Common myeloid progenitor, CD34-positive (primary cell): ENCODE results near the gene SERF1A.
"Not testable (repeated sequence)": the region's sequence is repeated elsewhere in the genome, so short reads cannot be mapped to it uniquely, and the experiment has no call there.

Experiments used
- CTCF ChIA-PET: fragments of 350-600 bp; sonication (Branson Sonifier 250); formaldehyde crosslinking; loops from one replicate; lab custom pipeline; 2021; ENCODE audit warnings: antibody characterized with exemption; lab: Charles Lee
- POLR2A ChIA-PET: fragments of 350-600 bp; sonication (Branson Sonifier 250); formaldehyde crosslinking; loops from one replicate; lab custom pipeline; 2021; ENCODE audit warnings: antibody characterized with exemption; lab: Charles Lee
- DNase-seq, 3 donors: peaks; one replicate each; pipeline versions ENCODE4 v3.0.0 to v3.0.0-alpha.2; 2013
- H3K27ac ChIP-seq, 2 experiments: 1 replicate in 1 of 2; 2 replicates in 1 of 2; pipeline ENCODE4 v1.7.0; 2013; ENCODE audit warnings: inconsistent platforms in 2 of 2, low read length in 2 of 2, mild to moderate bottlenecking in 2 of 2, low read depth in 1 of 2, moderate library complexity in 1 of 2; ENCODE audit not compliant: severe bottlenecking in 2 of 2, insufficient read depth in 1 of 2, poor library complexity in 1 of 2
- H3K27me3 ChIP-seq, 5 experiments: replicated peaks in 2 of 5; 1 replicate in 3 of 5; 2 replicates in 2 of 5; pipeline versions ENCODE4 v1.6.1 to v1.7.0; 2013; ENCODE audit warnings: low read length in 4 of 5, mild to moderate bottlenecking in 2 of 5, moderate library complexity in 2 of 5, inconsistent platforms in 1 of 5; ENCODE audit not compliant: insufficient read depth in 5 of 5, control insufficient read depth in 4 of 5
- H3K36me3 ChIP-seq, 4 experiments: 1 replicate in 2 of 4; 2 replicates in 2 of 4; pipeline versions ENCODE4 v1.6.1 to v1.7.0; 2013; ENCODE audit warnings: low read length in 3 of 4, control low read depth in 1 of 4, mild to moderate bottlenecking in 1 of 4; ENCODE audit not compliant: control insufficient read depth in 4 of 4, insufficient read depth in 4 of 4
- H3K4me1 ChIP-seq, 4 experiments: 1 replicate in 3 of 4; 2 replicates in 1 of 4; pipeline versions ENCODE4 v1.6.1 to v1.7.1; 2013; ENCODE audit warnings: low read length in 3 of 4, mild to moderate bottlenecking in 3 of 4, control low read depth in 1 of 4, inconsistent platforms in 1 of 4, moderate library complexity in 1 of 4; ENCODE audit not compliant: control insufficient read depth in 4 of 4, insufficient read depth in 4 of 4; ENCODE audit errors: control extremely low read depth in 1 of 4
- H3K4me3 ChIP-seq, 7 experiments: 1 replicate in 4 of 7; 2 replicates in 3 of 7; pipeline versions ENCODE4 v1.5.1 to v1.7.0; 2013; ENCODE audit warnings: mild to moderate bottlenecking in 7 of 7, low read length in 6 of 7, moderate library complexity in 6 of 7, inconsistent platforms in 2 of 7, low read depth in 2 of 7, control low read depth in 1 of 7; ENCODE audit not compliant: insufficient read depth in 4 of 7, control insufficient read depth in 1 of 7; ENCODE audit errors: extremely low read depth in 1 of 7
- H3K9me3 ChIP-seq, 5 experiments: 1 replicate in 4 of 5; 2 replicates in 1 of 5; pipeline versions ENCODE4 v1.6.1 to v1.7.1; 2013; ENCODE audit warnings: low read length in 4 of 5, mild to moderate bottlenecking in 2 of 5, inconsistent platforms in 1 of 5, low read depth in 1 of 5, moderate library complexity in 1 of 5; ENCODE audit not compliant: control insufficient read depth in 4 of 5, insufficient read depth in 2 of 5; ENCODE audit errors: control extremely low read depth in 1 of 5
- whole genome bisulfite sequencing: methylation state at CpG from one replicate; pipeline ENCODE4 v1.1.5; 2013; ENCODE audit not compliant: insufficient coverage; 5-methylcytosine and 5-hydroxymethylcytosine counted together

SERF1A gene

DNA sequence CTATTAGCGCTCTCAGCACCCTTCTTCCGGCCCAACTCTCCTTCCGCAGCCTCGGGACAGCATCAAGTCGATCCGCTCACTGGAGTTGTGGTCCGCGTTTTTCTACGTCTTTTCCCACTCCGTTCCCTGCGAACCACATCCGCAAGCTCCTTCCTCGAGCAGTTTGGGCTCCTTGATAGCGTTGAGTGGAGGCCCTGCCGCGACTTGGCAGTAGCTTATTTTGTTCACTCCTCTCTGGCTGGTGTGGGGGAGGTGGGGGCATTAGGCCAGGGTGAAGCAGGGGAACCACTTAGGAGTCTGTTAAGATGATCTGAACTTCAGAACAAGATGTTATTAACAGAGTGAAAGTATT, 24.7 kb downstream of the SERF1A start:
- POLR2A ChIA-PET: not testable (repeated sequence)

DNA sequence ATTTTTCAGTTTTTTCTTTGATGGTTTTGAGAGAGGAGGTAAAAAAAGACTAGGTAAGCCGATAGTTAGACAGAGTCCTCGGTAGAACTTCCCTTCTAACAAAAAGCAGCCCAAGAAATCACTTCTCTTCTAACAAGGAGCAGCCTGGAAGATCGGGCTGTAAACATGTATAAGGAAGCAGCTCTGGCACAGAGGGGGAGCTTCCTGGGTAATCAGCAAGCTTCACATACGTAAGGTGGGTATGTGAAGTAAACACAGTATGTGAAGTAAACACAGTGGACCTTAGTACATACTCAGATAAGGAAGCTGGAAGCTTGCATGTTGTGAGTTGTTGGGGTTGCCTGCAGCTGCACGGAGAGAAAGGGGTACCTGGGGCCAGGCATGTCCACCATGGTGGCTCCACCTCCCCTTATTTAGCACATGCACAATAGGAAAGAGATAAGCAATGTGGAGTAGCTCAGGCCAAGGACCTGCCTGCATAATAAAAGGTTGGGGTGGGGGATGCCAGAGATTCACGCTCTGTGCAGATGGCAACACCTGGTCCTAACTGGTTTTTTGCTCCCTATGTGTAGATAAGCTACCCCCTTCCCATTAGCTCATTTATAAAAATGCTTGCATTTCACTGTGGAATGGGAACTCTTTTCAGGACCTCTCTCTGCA, 31.4 kb downstream of the SERF1A start:
- H3K27ac ChIP-seq, DNase-seq, H3K4me3 ChIP-seq, POLR2A ChIA-PET, H3K9me3 ChIP-seq, H3K27me3 ChIP-seq, H3K4me1 ChIP-seq, H3K36me3 ChIP-seq, CTCF ChIA-PET: not testable (repeated sequence)
- WGBS: no CpG with 5 or more reads among the region's 6 CpGs

More for the DNA sequence above, 24.7 kb downstream of the SERF1A start:
- H3K27me3 ChIP-seq, CTCF ChIA-PET, H3K27ac ChIP-seq, H3K36me3 ChIP-seq, H3K9me3 ChIP-seq, H3K4me1 ChIP-seq, H3K4me3 ChIP-seq, DNase-seq: not testable (repeated sequence)
- WGBS: no CpG with 5 or more reads among the region's 16 CpGs

- H3K4me3 ChIP-seq, H3K9me3 ChIP-seq, H3K27ac ChIP-seq, H3K27me3 ChIP-seq, CTCF ChIA-PET, H3K36me3 ChIP-seq, DNase-seq, H3K4me1 ChIP-seq, POLR2A ChIA-PET: not testable (repeated sequence)
- WGBS: no CpG with 5 or more reads among the region's 1 CpG
These were observed 32.1 kb downstream of the SERF1A start for GRCh38 chr5:70932560-70932959.

DNA sequence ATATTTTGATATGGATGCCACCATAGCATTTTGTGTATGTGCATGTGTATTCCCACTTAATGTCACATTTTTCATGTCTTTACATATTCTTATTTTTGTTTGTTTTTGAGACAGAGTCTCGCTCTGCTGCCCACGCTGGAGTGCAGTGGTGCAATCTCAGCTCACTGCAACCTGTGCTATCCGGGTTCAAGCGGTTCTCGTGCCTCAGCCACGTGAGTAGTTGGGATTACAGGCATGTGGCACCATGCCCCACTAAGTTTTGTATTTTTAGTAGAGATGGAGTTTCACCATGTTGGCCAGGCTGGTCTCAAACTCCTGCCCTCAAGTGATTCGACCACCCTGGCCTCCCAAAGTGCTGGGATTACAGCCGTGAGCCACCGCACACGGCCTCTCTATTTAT, 52.6 kb downstream of the SERF1A start:
- DNase-seq, POLR2A ChIA-PET, H3K4me1 ChIP-seq, H3K27ac ChIP-seq, H3K9me3 ChIP-seq, H3K36me3 ChIP-seq, H3K27me3 ChIP-seq, H3K4me3 ChIP-seq, CTCF ChIA-PET: not testable (repeated sequence)
- WGBS: no CpG with 5 or more reads among the region's 10 CpGs
